ENCODE measurements around the gene DUXB. TPM values are rescaled to one million over a fixed set of nuclear protein-coding genes. Genes with fewer than 3 reads are reported as not detected.
A peak's percentile ranks its signal among the peaks of the same experiment; 100 is the strongest.

The DUXB gene
- total RNA-seq, 2 donors from 2014 or later = not detected

DNA sequence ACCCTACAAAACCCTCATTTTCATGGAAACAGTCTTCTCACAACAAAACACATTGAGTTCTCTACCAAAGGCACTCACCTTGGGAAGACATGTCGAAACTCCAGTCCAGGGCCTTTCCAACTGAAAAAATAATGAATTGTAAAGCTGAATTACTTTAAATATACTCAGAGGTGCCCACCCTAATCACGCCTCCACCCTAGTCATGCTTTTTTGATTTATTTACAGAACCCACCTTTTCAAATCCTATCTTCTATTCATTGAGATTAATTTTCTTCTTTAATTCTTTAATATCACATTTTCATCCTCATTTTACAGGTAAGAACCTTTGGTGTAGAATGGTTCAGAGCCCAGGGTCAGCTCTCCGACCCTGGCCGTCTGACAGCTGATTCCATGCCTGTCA lies 24.4 kb downstream of the DUXB start, which contains the start of gene CPHXL2:
CPHXL2 (minus strand) TSS at position 101 of the 400 bp plus-strand sequence; CDS start at position 91, 10 bp downstream.
- DNase-seq (no peak), ATAC-seq (no peak)
- intact Hi-C loops (cut with DNase I) = no loop called here

DNA sequence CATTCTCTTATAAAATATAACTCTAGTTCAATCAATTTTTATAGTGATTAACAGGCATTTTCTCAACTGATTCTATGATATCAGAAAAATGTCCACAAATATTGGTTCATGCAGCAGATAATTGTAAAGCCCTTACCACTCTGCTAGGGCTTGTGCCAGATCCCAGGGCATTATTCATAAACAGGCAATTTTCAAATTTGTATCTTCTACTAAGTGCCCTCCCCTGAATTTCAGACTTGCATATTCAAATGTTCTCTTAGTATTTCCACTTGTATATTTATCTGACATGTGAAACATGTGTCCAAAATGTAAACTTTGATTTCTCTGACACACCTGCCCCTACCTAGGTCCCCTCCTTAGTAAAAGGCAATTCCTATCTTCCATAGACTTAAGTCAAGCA lies 33.8 kb downstream of the DUXB start:
- no peak for ATAC-seq
- no peak for DNase-seq
- intact Hi-C loops (cut with DNase I) = no loop called here

DNA sequence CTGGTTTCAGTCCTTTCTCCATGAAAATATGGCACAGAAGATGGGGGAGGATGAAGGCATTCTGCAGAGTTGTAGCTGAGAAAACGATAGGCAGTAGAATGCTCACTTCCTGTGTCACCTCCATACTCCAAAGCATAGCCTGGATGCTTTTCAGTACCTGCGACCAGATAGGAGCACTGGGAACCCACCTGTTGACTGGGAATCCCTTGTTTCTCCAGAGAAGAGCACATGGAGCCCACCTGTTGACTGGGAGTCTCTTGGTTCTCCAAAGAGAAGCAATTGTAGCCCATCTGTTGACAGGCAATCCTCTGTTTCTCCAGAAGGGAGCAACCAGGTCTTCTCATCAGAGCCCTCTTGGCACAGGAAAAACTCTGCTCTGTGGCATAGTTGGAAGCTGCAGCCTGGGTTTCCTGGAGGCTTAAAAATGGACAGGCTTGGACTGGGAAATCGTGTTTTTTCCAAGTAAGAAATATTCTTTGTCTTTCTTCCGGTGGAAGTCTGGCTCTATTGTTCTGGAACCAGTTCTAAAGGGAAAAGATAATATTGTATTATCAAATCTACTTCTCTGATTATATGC lies 40.4 kb downstream of the DUXB start:
- no peak for DNase-seq
- intact Hi-C loops (cut with DNase I) = no loop called here
- ATAC-seq = peak; percentile 41 to 66

DNA sequence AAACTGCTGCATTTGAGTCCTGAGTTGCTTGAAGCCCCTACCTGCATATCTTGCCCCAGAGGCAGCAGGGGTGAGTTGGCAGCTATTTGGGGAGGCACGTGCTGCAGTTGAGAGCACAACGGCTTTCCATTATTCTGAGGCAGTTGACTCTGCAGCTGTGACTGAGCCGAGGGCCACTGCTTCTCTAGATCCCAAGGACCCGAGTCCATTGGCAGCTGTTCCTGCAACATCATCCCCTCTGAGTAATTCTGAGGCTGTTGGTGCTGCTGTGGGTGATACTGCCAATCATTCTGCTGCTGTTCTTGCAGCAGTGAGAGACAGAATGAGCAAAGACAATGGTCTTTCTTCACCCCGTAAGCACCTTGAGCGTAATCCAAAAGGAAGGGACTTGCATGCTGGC lies 40.9 kb downstream of the DUXB start:
- intact Hi-C loops (cut with DNase I) = no loop called here
- DNase-seq = no peak
- ATAC-seq = no peak

DNA sequence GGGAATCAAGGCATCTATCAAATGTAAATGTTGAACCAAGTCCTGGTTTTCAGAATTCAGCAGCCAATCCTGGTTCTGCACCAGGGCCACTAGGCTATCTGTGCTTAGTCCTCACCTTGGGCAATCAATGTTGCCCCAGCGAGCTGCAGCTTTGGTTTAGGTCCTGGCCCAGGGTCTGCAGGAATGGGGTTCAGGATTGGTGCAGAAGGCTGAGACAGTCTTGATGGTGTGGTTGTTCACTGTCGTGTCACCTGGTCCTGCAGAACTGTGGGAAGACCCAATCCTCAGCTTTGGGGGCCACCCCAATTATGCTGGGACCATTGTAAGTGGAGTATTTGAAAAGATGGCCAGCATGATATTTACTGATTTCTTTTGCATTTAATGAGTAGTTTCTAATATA lies 43.1 kb downstream of the DUXB start:
- ATAC-seq = no peak
- intact Hi-C loops (cut with DNase I) = loop anchor here in 1 of 2 donors (10.0 kb wide), 1 partner anchor 107 kb away; no protein-coding TSS in a partner anchor

DNA sequence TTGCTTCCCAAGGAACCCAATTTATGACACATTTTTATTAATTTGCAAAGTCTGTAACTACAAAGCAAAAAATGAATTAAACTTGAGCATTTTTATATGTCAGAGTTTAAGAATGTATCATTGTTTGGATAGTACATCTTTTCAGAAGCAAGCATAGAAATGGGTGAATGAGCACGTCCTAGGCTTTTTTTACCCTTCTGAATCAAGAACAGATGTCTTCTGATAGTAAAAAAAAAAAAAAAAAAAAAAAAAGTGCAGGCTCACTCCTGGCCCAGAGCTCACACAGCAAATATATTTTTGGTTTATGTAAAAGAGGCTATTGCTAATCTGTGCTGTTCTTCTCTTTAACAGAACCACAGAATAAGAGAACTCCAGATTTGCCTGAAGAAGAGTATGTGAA lies 47.3 kb downstream of the DUXB start:
- ATAC-seq (no peak), DNase-seq (no peak)
- intact Hi-C loops (cut with DNase I) = loop anchor here in 1 of 2 donors (10.0 kb wide), 1 partner anchor 111 kb away; no protein-coding TSS in a partner anchor

More for the DNA sequence above, 43.1 kb downstream of the DUXB start:
- no peak for DNase-seq

DNA sequence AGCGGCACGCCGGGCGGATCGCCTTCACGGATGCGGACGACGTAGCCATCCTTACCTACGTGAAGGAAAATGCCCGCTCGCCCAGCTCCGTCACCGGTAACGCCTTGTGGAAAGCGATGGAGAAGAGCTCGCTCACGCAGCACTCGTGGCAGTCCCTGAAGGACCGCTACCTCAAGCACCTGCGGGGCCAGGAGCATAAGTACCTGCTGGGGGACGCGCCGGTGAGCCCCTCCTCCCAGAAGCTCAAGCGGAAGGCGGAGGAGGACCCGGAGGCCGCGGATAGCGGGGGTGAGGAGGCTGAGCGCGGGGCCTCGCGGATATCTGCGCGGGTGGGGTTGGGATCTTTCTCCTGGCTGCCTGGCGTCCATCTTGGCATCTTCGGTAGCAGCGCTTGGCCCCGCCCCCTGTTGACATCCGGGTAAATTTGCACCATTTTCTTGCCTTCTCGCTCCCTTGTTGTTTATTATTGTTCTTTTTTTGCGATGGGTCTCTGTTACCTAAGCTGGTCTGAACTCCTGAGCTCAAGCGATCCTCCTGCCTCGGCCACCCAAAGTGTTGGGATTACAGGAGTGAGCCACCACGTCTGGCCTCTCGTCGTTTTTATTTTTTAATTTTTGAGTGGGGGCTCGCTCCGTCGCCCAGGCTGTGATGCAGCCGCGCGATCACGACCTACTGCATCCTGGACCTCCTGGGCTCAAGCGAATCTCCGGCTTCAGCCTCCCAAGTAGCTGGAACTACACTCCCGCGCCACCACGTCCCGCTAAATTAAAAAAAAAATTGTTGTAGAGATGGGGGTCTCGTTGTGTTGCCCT lies 52.8 kb downstream of the DUXB start:
- DNase-seq (peak; percentile 87), ATAC-seq (peak; percentile 78 to 82)
- intact Hi-C loops (cut with DNase I) = no loop called here

DNA sequence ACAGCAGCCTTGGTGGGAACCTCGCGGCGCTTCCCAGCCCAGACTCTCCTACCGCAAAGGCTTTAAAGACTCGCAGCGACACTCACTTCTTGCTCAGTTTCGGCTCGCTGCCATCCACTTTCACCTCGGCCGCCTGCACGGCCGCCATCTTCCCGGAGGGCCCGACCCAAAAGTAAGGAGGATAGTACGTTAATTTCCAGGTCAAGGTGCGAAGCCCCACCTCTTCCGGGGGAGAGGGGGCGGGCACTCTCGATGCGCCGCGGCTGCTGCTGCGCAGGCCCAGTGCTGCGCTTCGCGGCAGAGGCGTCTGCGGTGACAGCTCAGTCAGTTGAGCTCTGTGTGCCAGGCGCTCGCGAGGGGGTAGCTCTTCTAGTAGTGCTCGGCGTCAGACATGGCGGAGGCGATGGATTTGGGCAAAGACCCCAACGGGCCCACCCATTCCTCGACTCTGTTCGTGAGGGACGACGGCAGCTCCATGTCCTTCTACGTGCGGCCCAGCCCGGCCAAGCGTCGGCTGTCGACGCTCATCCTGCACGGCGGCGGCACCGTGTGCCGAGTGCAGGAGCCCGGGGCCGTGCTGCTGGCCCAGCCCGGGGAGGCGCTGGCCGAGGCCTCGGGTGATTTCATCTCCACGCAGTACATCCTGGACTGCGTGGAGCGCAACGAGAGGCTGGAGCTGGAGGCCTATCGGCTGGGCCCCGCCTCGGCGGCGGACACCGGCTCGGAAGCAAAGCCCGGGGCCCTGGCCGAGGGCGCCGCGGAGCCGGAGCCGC lies 53.6 kb downstream of the DUXB start, which contains the start of the genes KARS1 and TERF2IP:
KARS1 (minus strand) TSS at position 174 of the 773 bp plus-strand sequence; CDS start at position 148, 26 bp downstream.
TERF2IP (plus strand) TSS at position 282 of the 773 bp plus-strand sequence; CDS start at position 392, 110 bp downstream.
- intact Hi-C loops (cut with DNase I) = no loop called here
- DNase-seq (peak; percentile 94), ATAC-seq (peak; percentile 98)

DNA sequence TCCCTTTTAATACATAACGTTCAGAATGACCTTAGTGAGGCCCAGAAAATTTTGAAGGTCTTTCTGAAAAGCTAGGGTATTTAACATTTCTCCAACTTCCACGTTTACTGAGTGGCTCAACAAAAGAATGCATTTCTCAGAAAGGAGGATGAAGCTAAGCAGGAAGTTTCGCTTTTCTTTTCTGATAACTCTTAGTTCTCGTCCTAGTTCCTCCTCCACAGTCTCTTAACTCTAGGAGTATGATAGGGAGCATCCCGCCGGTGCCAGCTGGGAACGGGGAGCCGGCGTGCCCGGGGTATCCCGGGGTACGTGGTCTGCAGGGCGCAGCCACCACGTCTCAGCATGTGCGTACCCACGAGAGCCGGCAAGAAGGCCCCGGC lies 54.2 kb downstream of the DUXB start:
- intact Hi-C loops (cut with DNase I) = no loop called here

DNA sequence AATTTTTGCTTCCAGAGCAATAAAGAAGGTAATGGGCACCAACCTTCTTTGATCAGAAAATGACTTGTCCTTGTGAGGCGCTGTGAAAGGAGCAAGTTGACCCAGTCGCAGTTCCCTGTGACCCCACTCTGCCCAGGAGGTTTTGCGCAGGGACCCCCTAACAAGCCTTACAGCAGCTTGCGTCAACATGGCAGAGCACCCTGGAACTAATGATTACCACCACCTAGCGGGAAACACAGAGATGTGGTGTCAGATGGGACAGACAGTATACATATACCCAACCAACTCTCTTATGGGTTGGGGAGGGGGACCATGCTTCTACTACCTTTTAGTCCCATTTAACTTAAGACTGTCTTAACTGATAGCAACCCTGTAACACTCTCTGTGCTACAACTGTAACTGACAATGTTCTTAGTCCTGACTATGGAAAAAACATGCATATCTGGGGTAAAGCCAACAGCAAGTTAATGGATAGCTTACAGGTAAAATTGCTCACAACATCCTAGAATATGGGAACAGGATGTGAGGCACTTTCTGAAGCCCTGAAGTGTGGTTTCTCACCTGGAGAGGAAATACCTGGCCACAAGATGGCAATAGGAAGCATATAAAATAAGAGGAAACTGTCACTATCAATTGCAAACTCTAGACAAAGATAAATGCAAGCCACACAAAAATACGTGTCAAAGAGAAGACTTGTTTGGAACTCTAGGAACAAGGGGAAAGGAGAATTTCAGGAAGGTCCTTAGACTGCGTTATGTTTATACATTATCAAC lies 56.8 kb downstream of the DUXB start:
- intact Hi-C loops (cut with DNase I) = no loop called here
- DNase-seq (no peak), ATAC-seq (no peak)

More for the DNA sequence above, 54.2 kb downstream of the DUXB start:
- ATAC-seq (peak; percentile 20 to 29), DNase-seq (no peak)

Other genes starting within 250 kb of the DUXB start
- gene TMEM170A, start 236.8 kb downstream of the DUXB start, total RNA-seq = 10 to 100 TPM in 1 of 2 donors, 1 to 10 TPM in 1; 10.0 to 12.2 TPM
- 1 to 10 TPM; 4.4 to 4.6 TPM for gene CHST6, start 206.0 kb downstream of the DUXB start, total RNA-seq
- under 1 TPM in 1 of 2 donors, not detected in 1; 0.37 TPM for gene CHST5, start 165.4 kb downstream of the DUXB start, total RNA-seq
- 1 to 10 TPM; 5.6 to 7.3 TPM for gene TMEM231, start 145.2 kb downstream of the DUXB start, total RNA-seq
- 100 to 1,000 TPM; 172 to 180 TPM for gene GABARAPL2, start 135.1 kb downstream of the DUXB start, total RNA-seq
- gene ADAT1, start 78.2 kb downstream of the DUXB start, total RNA-seq = 10 to 100 TPM; 18.6 to 25.3 TPM
- 100 to 1,000 TPM in 1 of 2 donors, 10 to 100 TPM in 1; 96.0 to 107 TPM for gene KARS1, start 53.8 kb downstream of the DUXB start, total RNA-seq
- 10 to 100 TPM; 55.6 to 70.2 TPM for gene TERF2IP, start 53.7 kb downstream of the DUXB start, total RNA-seq
- gene CPHXL2, start 24.5 kb downstream of the DUXB start, total RNA-seq = not detected
- gene CPHXL, start 25.0 kb upstream of the DUXB start, total RNA-seq = not detected

Measured in left cardiac atrium (tissue), 4 donors.